GM23338 (cell line): Measurements from ENCODE around the gene HJURP.

Source experiments
- EZH2phosphoT487 ChIP-seq: fragments of 200-600 bp; sonication (generic); IDR thresholded peaks from one replicate; pipeline ENCODE4 v1.8.1; 2018; ENCODE audit warnings: antibody characterized with exemption; ENCODE audit not compliant: unreplicated experiment
- ZNF331 ChIP-seq: fragments of 250-450 bp; sonication (Bioruptor Pico); IDR thresholded peaks from 2 replicates; pipeline ENCODE4 v1.5.0; 2020; ENCODE audit warnings: low read depth, mild to moderate bottlenecking, moderate library complexity
- TF ChIP-seq, protein P1 (sequence below), 2 experiments: fragments of 200-600 bp in 1 of 2; sonication (generic) in 1 of 2; conservative IDR thresholded peaks; 2 replicates each; pipeline versions ENCODE4 v1.5.1 to v1.6.1; 2016 to 2017; ENCODE audit warnings: antibody characterized with exemption in 2 of 2, low read depth in 2 of 2, mild to moderate bottlenecking in 2 of 2, moderate library complexity in 1 of 2

DNA sequence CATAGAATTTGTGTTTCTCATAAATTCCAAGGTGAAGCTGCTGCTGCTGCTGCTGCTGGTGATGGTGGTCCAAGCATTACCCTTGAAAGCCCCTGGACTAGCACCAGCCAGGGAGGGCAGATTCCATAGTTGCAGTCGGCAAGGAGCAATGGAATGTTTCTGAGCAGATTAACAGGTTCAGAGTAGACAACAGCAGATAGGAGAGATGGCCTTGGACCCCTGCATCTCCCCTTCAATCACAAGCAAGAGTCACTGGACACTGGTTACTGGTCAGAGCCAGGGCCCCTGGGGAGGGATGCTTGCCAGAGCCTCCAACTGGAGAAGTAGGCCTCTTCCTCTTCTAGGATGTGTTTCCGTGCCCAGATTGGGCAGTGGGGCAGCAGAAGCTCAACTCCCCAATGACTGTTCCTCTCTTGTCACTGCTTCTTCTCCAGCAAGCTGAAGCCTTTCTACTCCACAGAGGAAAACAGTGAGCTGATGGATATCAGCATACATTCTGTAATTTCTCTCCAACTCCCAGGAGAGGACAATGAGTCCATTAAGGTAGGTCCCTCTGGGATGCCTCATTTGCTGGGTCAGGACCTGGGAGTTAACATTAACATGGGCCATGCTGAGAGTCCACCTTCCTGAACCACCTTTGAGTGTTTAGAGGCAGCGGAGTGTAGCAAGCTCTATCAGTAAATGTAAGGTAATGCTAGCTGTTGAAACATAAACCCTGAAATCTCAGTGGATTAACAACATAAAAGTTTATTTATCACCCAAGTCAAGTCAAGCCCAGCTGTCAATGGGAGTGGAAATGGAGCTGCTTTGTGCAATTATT is 40.9 kb downstream of the HJURP start:
- TF ChIP-seq, protein P1, sequence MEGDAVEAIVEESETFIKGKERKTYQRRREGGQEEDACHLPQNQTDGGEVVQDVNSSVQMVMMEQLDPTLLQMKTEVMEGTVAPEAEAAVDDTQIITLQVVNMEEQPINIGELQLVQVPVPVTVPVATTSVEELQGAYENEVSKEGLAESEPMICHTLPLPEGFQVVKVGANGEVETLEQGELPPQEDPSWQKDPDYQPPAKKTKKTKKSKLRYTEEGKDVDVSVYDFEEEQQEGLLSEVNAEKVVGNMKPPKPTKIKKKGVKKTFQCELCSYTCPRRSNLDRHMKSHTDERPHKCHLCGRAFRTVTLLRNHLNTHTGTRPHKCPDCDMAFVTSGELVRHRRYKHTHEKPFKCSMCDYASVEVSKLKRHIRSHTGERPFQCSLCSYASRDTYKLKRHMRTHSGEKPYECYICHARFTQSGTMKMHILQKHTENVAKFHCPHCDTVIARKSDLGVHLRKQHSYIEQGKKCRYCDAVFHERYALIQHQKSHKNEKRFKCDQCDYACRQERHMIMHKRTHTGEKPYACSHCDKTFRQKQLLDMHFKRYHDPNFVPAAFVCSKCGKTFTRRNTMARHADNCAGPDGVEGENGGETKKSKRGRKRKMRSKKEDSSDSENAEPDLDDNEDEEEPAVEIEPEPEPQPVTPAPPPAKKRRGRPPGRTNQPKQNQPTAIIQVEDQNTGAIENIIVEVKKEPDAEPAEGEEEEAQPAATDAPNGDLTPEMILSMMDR (conservative IDR thresholded peaks at IDR 0.05; ENCODE audit: low read depth in 2 of 2): no peak
- no peak for TF ChIP-seq ZNF331
- TF ChIP-seq EZH2phosphoT487: no peak
